H1 (cell line): ENCODE data around the gene PLA2G1B. TPM values are rescaled to one million over a fixed set of nuclear protein-coding genes. Genes with fewer than 3 reads are reported as not detected.

Experiments
- CHD1 ChIP-seq: IDR thresholded peaks from 2 replicates; pipeline ENCODE4 v1.6.1; 2012; ENCODE audit warnings: low read depth, low read length, improper control_type of control experiment
- FOSL1 ChIP-seq: IDR thresholded peaks from 2 replicates; pipeline ENCODE4 v1.6.1; 2011; ENCODE audit warnings: mild to moderate bottlenecking, low read depth, low read length, moderate library complexity; ENCODE audit not compliant: insufficient read depth
- GTF2F1 ChIP-seq: IDR thresholded peaks from 2 replicates; pipeline ENCODE4 v1.6.1; 2012; ENCODE audit warnings: low read depth, low read length, improper control_type of control experiment, borderline replicate concordance
- JUN ChIP-seq: IDR thresholded peaks from 2 replicates; pipeline ENCODE4 v1.6.1; 2011; ENCODE audit warnings: low read depth, mild to moderate bottlenecking, improper control_type of control experiment, low read length
- SP1 ChIP-seq: IDR thresholded peaks from 2 replicates; pipeline ENCODE4 v1.6.1; 2011; ENCODE audit warnings: low read depth, low read length
- SP4 ChIP-seq: IDR thresholded peaks from 2 replicates; pipeline ENCODE4 v1.6.1; 2012; ENCODE audit warnings: low read length, inconsistent platforms
- TBP ChIP-seq: IDR thresholded peaks from 2 replicates; pipeline ENCODE4 v1.6.1; 2011; ENCODE audit warnings: low read depth, low read length, improper control_type of control experiment
- YY1 ChIP-seq: IDR thresholded peaks from 2 replicates; pipeline ENCODE4 v1.6.1; 2011; ENCODE audit warnings: low read depth, mild to moderate bottlenecking, low read length
- polyA plus RNA-seq, 7 experiments: library from polyadenylated mRNA; depleted of rRNA in 3 of 7; stranded (reverse) in 5 of 7; unstranded in 2 of 7; fragments of >200 nt in 5 of 7; fragments of 200-250 nt in 2 of 7; gene quantifications; 1 replicate in 5 of 7; 2 replicates in 1 of 7; 4 replicates in 1 of 7; pipeline versions ENCODE4 v1.2.1 to v1.2.3, GENCODE V29; 2011 to 2013; ENCODE audit warnings: missing spikeins in 2 of 7, mixed read lengths in 2 of 7
- total RNA-seq: library from RNA; stranded (reverse); fragmentation: NEBNext Ultra II Directional; extraction: Animal tissue kit (Norgen Biotek cat#: 25700); gene quantifications from 2 replicates; pipeline ENCODE4 v1.2.1, GENCODE V29; 2021
- TF ChIP-seq, protein P1 (sequence below): fragments of 300-600 bp; sonication (generic); IDR thresholded peaks from 2 replicates; pipeline ENCODE4 v1.7.1; 2012; ENCODE audit warnings: low read length, moderate library complexity, mild to moderate bottlenecking, inconsistent platforms; ENCODE audit not compliant: insufficient replicate concordance
- TF ChIP-seq, protein P2 (sequence below): IDR thresholded peaks from 2 replicates; pipeline ENCODE4 v1.6.1; 2012; ENCODE audit warnings: inconsistent platforms

Gene PLA2G1B
- total and polyA plus RNA-seq, 2 of the 8 experiments (the other 6 are each of a cell fraction or from before 2014, with no cell fraction given), result not detected

DNA sequence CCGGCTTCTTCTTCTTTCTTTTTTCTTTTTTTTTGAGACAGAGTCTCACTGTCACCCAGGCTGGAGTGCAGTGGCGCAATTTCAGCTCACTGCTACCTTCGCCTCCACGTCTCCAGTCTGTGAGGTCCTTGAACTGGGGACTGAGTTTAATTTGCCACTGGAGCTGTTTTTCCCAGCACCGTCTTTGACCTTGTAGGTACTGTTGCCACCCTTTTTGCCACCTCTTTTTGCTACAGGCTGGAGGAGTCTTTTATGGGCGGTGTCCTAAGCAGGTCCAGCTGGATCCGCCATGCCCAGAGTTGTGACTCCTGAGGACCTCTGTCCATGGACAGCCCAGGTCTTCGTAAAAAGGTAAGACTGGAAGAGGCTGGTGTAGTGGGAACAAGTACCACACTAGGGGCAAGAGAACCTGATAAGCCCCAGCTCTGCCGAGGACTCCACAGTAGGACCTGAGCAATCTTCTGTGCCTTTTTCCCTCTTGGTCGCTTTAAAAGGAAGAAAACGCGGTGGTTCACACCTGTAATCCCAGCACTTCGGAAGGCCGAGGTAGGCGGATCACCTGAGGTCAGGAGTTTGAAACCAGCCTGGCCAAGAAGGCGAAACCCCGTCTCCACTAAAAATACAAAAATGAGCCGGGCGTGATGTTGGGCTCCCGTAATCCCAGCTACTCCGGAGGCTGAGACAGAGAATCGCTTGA, 36.8 kb downstream of the PLA2G1B start (continued):
- TF ChIP-seq, protein P1, sequence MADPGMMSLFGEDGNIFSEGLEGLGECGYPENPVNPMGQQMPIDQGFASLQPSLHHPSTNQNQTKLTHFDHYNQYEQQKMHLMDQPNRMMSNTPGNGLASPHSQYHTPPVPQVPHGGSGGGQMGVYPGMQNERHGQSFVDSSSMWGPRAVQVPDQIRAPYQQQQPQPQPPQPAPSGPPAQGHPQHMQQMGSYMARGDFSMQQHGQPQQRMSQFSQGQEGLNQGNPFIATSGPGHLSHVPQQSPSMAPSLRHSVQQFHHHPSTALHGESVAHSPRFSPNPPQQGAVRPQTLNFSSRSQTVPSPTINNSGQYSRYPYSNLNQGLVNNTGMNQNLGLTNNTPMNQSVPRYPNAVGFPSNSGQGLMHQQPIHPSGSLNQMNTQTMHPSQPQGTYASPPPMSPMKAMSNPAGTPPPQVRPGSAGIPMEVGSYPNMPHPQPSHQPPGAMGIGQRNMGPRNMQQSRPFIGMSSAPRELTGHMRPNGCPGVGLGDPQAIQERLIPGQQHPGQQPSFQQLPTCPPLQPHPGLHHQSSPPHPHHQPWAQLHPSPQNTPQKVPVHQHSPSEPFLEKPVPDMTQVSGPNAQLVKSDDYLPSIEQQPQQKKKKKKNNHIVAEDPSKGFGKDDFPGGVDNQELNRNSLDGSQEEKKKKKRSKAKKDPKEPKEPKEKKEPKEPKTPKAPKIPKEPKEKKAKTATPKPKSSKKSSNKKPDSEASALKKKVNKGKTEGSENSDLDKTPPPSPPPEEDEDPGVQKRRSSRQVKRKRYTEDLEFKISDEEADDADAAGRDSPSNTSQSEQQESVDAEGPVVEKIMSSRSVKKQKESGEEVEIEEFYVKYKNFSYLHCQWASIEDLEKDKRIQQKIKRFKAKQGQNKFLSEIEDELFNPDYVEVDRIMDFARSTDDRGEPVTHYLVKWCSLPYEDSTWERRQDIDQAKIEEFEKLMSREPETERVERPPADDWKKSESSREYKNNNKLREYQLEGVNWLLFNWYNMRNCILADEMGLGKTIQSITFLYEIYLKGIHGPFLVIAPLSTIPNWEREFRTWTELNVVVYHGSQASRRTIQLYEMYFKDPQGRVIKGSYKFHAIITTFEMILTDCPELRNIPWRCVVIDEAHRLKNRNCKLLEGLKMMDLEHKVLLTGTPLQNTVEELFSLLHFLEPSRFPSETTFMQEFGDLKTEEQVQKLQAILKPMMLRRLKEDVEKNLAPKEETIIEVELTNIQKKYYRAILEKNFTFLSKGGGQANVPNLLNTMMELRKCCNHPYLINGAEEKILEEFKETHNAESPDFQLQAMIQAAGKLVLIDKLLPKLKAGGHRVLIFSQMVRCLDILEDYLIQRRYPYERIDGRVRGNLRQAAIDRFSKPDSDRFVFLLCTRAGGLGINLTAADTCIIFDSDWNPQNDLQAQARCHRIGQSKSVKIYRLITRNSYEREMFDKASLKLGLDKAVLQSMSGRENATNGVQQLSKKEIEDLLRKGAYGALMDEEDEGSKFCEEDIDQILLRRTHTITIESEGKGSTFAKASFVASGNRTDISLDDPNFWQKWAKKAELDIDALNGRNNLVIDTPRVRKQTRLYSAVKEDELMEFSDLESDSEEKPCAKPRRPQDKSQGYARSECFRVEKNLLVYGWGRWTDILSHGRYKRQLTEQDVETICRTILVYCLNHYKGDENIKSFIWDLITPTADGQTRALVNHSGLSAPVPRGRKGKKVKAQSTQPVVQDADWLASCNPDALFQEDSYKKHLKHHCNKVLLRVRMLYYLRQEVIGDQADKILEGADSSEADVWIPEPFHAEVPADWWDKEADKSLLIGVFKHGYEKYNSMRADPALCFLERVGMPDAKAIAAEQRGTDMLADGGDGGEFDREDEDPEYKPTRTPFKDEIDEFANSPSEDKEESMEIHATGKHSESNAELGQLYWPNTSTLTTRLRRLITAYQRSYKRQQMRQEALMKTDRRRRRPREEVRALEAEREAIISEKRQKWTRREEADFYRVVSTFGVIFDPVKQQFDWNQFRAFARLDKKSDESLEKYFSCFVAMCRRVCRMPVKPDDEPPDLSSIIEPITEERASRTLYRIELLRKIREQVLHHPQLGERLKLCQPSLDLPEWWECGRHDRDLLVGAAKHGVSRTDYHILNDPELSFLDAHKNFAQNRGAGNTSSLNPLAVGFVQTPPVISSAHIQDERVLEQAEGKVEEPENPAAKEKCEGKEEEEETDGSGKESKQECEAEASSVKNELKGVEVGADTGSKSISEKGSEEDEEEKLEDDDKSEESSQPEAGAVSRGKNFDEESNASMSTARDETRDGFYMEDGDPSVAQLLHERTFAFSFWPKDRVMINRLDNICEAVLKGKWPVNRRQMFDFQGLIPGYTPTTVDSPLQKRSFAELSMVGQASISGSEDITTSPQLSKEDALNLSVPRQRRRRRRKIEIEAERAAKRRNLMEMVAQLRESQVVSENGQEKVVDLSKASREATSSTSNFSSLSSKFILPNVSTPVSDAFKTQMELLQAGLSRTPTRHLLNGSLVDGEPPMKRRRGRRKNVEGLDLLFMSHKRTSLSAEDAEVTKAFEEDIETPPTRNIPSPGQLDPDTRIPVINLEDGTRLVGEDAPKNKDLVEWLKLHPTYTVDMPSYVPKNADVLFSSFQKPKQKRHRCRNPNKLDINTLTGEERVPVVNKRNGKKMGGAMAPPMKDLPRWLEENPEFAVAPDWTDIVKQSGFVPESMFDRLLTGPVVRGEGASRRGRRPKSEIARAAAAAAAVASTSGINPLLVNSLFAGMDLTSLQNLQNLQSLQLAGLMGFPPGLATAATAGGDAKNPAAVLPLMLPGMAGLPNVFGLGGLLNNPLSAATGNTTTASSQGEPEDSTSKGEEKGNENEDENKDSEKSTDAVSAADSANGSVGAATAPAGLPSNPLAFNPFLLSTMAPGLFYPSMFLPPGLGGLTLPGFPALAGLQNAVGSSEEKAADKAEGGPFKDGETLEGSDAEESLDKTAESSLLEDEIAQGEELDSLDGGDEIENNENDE, result no peak
- TF ChIP-seq, protein P2, sequence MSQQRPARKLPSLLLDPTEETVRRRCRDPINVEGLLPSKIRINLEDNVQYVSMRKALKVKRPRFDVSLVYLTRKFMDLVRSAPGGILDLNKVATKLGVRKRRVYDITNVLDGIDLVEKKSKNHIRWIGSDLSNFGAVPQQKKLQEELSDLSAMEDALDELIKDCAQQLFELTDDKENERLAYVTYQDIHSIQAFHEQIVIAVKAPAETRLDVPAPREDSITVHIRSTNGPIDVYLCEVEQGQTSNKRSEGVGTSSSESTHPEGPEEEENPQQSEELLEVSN, result no peak
- no peak for TF ChIP-seq FOSL1
- no peak for TF ChIP-seq CHD1
- no peak for TF ChIP-seq GTF2F1
- TF ChIP-seq YY1, result 0 out of 2 replicates have a peak, but pooled peaks have one; percentile 34
- TF ChIP-seq TBP, result 0 out of 2 replicates have a peak, but pooled peaks have one; percentile 10
- no peak for TF ChIP-seq SP1
- TF ChIP-seq JUN, result no peak
- TF ChIP-seq SP4, result no peak
